Cerebellar nuclear complex (tissue), 1 donor: Measurements from ENCODE around the gene KCNQ5.

ENCODE experiments used
- DNase-seq, 2 experiments: peaks; one replicate each; lab custom pipeline; 2025; lab: John Stamatoyannopoulos, UW

The KCNQ5 gene

GRCh38 chr6:72742001-72742673 lies 120.3 kb downstream of the KCNQ5 start:
- DNase-seq: no peak

- DNase-seq: no peak
Observed at GRCh38 chr6:72746276-72746675, 124.4 kb downstream of the KCNQ5 start.

GRCh38 chr6:72748759-72749158 lies 126.9 kb downstream of the KCNQ5 start:
- no peak for DNase-seq

GRCh38 chr6:72755752-72756151 lies 133.9 kb downstream of the KCNQ5 start:
- DNase-seq: no peak

- no peak for DNase-seq
Observed at GRCh38 chr6:72757048-72757447, 135.2 kb downstream of the KCNQ5 start.

- DNase-seq: no peak
Observed at GRCh38 chr6:72757926-72758325, 136.1 kb downstream of the KCNQ5 start.

- no peak for DNase-seq
Observed at GRCh38 chr6:72758901-72759300, 137.0 kb downstream of the KCNQ5 start.

- no peak for DNase-seq
Observed at GRCh38 chr6:72760114-72760793, 138.4 kb downstream of the KCNQ5 start.

GRCh38 chr6:72761761-72762160 lies 139.9 kb downstream of the KCNQ5 start:
- DNase-seq: no peak

GRCh38 chr6:72769459-72770125 lies 147.7 kb downstream of the KCNQ5 start:
- DNase-seq: no peak

- no peak for DNase-seq
Observed at GRCh38 chr6:72770959-72771358, 149.1 kb downstream of the KCNQ5 start.

- DNase-seq: no peak
Observed at GRCh38 chr6:72776456-72776855, 154.6 kb downstream of the KCNQ5 start.

- no peak for DNase-seq
Observed at GRCh38 chr6:72781624-72782023, 159.8 kb downstream of the KCNQ5 start.

- no peak for DNase-seq
Observed at GRCh38 chr6:72783035-72783434, 161.2 kb downstream of the KCNQ5 start.

- no peak for DNase-seq
Observed at GRCh38 chr6:72783666-72784065, 161.8 kb downstream of the KCNQ5 start.

GRCh38 chr6:72784071-72784470 lies 162.2 kb downstream of the KCNQ5 start:
- DNase-seq: no peak

- DNase-seq: no peak
Observed at GRCh38 chr6:72784581-72784980, 162.7 kb downstream of the KCNQ5 start.

GRCh38 chr6:72787391-72788031 lies 165.6 kb downstream of the KCNQ5 start:
- no peak for DNase-seq

GRCh38 chr6:72788188-72788587 lies 166.3 kb downstream of the KCNQ5 start:
- DNase-seq: no peak

- no peak for DNase-seq
Observed at GRCh38 chr6:72789145-72789544, 167.3 kb downstream of the KCNQ5 start.

GRCh38 chr6:72792692-72793091 lies 170.8 kb downstream of the KCNQ5 start:
- no peak for DNase-seq

GRCh38 chr6:72793641-72794395 lies 172.0 kb downstream of the KCNQ5 start:
- no peak for DNase-seq
